Fibroblast of pulmonary artery (primary cell): Measurements from ENCODE around the gene DGKQ.

ENCODE experiments used
- DNase-seq: peaks from one replicate; pipeline ENCODE4 v3.0.0-alpha.2; 2010; ENCODE audit warnings: low read depth
- H3K4me3 ChIP-seq: replicated peaks from 2 replicates; pipeline ENCODE4 v1.5.1; 2011; ENCODE audit warnings: low read depth, mild to moderate bottlenecking, control low read depth, low read length, moderate library complexity
- TF ChIP-seq, protein P1 (sequence below): IDR thresholded peaks from 2 replicates; pipeline ENCODE4 v1.5.1; 2011; ENCODE audit warnings: mild to moderate bottlenecking, control low read depth, low read length, inconsistent platforms; ENCODE audit errors: missing control alignments

DGKQ gene

DNA sequence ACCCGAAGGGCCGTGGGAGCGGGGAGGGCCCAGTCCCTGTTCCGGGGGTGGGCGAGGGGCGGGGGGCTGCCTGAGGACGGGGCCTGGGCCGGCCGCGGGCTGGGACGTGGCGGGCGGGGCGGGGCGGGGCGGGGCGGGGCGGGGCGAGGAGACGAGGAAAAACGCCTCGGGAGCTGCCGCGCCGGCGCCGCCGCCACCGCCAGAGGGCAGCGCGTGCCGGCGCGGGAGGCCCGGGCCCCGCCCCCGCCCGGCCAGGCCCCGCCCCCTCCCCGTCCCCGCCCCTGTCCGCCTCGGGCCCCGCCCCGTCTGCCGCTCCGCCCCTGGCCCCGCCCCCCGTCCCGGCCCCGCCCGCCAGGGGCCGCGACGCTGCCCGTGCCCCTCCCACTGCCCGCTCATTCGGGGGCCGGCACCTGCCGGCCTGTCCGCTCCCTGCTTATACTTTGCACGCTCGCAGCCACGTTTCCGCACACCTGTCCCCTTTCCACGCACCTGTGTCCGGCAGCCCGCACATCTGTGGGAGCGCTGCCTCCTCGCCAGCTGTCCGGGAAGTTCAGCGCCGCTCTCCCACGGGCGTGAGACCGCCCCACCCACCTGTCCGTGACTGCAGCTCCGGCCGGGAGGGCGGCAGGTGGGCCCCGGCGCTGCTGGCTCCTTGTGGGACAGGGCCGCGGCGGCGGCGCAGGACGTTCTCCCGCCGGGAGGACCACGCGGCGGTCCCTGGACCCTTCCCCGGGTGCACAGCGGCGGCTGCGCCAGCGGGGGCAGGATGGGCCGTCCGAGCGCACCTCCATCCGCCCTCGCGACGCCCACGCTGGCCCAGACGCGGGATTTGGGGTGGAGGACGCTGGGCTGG, 36.4 kb upstream of the DGKQ start:
- peak; percentile 56 for DNase-seq

DNA sequence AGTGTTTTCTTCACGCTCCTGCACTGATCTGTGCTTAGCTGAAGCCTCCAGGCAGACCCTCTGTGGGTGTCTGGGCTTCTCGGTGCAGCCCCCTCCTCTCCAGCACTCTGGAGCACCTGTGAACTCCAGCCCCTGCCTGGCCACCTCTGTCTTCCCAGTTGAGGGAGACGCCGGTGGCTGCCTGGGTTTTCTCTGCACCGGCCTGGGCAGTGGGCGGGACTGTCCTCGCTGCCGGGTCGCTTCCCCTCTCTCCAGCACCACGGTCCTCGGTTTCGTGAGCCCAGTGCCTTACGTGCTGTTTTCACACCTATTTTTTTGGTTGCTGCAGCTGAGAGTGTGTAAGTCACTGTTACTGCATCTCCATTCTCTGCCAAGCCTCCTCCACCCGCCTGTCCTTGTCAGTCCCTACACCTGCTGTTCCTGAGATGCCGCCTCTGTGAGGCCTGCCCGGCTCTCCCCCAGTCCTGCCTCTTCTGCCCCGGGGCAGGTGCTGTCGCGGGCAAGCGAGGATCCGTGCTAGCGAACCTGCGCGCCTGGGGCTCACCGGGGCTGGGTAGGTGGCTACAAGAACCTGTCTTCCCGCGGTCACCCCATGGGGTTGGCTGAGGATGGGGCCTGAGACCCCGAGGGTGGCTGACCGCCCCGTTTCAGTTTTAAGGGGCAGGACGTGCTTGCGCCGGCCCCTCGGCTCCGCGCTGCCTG, 35.6 kb upstream of the DGKQ start:
- no peak for DNase-seq
- TF ChIP-seq, protein P1, sequence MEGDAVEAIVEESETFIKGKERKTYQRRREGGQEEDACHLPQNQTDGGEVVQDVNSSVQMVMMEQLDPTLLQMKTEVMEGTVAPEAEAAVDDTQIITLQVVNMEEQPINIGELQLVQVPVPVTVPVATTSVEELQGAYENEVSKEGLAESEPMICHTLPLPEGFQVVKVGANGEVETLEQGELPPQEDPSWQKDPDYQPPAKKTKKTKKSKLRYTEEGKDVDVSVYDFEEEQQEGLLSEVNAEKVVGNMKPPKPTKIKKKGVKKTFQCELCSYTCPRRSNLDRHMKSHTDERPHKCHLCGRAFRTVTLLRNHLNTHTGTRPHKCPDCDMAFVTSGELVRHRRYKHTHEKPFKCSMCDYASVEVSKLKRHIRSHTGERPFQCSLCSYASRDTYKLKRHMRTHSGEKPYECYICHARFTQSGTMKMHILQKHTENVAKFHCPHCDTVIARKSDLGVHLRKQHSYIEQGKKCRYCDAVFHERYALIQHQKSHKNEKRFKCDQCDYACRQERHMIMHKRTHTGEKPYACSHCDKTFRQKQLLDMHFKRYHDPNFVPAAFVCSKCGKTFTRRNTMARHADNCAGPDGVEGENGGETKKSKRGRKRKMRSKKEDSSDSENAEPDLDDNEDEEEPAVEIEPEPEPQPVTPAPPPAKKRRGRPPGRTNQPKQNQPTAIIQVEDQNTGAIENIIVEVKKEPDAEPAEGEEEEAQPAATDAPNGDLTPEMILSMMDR, result no peak
- peak overlapping the region; percentile 60 for H3K4me3 ChIP-seq

More for the DNA sequence above, 36.4 kb upstream of the DGKQ start:
- H3K4me3 ChIP-seq, result peak overlapping the region; percentile 60
- TF ChIP-seq, protein P1, result no peak

DNA sequence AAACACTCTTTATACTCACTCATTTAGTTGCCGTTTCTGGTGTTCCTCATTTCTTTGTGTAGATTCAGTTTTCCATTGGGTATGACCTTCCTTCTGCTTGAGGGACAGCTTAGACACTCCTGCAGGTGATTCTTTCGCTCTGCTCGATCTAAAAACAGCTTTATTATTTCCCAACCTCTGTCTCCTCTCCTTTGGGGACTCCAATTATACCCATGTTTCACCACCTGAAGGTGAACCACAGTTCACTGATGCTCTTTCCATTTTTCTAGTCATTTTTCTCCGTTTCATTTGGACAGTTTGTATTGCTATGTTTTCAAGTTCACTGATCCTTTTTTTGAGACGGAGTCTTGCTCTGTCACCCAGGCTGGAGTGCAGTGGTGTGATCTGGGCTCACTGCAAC, 33.5 kb upstream of the DGKQ start:
- TF ChIP-seq, protein P1, result no peak
- DNase-seq, result no peak
- H3K4me3 ChIP-seq, result no peak overlapping the region

DNA sequence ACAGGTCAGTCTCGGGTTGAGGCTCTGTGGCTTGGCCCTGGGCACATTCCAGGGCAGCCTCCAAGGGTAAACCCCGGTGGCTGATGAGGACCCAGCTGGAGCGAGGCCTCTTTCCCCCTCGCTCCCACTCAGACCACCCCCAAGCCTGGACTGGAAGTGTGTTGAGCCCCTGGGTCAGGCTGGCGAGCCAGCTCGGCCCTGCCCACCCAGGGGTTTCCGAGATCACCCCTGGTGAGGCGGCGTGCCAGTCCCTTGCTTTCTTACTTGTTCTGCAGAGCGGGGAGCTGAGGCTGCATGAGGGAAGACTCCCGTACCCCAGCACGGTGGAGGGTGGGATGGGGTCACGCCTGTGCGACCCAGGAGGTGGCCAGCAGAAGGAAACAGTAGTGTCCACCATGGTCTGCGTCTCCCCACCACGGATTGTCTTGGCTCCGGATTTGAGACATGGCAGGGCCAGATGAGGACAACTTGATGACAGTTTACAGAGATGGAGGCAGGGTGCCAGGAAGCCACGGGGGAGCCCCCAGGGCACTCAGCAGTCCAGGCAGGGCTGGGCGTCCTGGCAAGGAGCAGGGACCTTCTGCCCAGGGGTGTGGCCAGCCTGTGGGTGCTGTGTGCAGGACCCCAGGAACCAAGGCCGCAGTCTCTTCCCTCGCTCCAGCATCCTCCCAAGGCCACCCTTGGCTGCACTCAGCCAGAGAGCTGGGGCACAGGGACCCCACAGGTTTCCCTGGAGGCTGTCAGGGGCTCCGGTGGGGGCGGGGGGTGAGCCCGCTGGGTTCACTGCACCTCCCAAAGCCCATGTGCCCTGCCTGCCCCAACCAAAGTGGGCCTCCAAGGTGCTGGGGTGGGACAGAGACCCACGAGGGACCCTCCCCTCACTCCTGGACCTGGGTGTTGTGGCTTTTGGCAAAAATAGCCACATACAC, 31.5 kb upstream of the DGKQ start:
- no peak for DNase-seq
- TF ChIP-seq, protein P1, result no peak
- no peak overlapping the region for H3K4me3 ChIP-seq

DNA sequence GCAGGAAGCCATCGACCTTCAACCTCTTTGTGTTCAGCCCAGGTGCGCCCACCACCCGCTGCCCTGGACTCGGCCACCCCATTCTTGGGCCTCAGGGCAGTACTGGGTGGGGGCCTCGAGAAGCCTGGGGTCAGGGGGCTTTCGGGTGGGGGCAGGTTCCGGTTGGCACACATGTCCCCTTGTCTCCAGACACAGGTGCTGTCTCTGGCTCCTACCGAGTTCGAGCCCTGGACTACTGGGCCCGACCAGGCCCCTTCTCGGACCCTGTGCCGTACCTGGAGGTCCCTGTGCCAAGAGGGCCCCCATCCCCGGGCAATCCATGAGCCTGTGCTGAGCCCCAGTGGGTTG, 30.7 kb upstream of the DGKQ start:
- H3K4me3 ChIP-seq, result no peak overlapping the region
- no peak for DNase-seq
- TF ChIP-seq, protein P1, result no peak

DNA sequence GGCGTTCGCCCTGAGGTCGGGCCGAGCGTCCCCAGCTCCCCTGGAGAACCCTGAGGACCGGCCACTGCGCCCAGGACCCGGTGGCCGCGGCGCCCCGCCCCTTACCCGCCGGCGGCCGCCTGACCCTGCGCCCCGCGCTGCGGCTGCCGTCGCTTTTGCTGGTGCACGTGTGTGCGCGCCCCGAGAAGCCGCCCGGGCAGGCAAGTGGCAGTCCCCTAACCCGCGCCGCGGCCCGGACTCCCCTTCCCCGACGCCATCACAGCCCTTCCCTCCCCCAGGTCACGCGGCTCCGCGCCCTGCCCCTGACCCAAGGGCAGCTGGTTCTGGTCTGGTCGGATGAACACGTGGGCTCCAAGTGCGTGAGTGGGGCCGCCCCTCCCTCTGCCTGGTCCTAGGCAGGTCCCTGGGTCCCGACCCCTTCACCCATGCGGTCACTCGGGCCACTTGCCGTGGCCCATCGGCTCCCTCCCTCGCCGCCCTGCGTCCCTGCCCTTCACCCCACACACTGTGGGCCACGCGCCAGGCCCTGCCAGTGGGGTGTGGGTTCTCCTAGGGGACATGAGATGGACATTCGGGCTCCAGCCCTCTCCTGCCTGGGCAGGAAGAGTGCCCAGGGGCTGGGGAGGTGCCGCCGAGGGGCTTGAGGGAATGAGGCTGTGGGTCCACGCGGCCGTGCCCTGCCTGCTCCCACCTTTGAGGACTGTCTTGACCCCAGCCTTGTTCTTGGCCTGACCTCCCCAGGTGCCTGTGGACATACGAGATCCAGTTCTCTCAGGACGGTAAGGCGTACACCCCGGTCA, 30.1 kb upstream of the DGKQ start:
- H3K4me3 ChIP-seq, result no peak overlapping the region
- TF ChIP-seq, protein P1, result no peak
- no peak for DNase-seq
